GM04504 (cell line): Measurements from ENCODE around the gene SCP2.

Experiments used
- DNase-seq: peaks from one replicate; pipeline ENCODE4 v3.0.0-alpha.2; 2012; ENCODE audit warnings: low read depth

SCP2 gene

GRCh38 chr1:53038566-53038965, 111.5 kb downstream of the SCP2 start:
- no peak for DNase-seq

GRCh38 chr1:53043271-53043670, 116.2 kb downstream of the SCP2 start:
- DNase-seq = peak; percentile 78

- no peak for DNase-seq
Measured at GRCh38 chr1:53044926-53045325, 117.8 kb downstream of the SCP2 start.

- peak; percentile 17 for DNase-seq
Measured at GRCh38 chr1:53046930-53047329, 119.9 kb downstream of the SCP2 start.

GRCh38 chr1:53047737-53048736, 121.0 kb downstream of the SCP2 start:
- peak; percentile 23 for DNase-seq

GRCh38 chr1:53048960-53049573, 122.0 kb downstream of the SCP2 start:
- no peak for DNase-seq

- DNase-seq = no peak
Measured at GRCh38 chr1:53049574-53049967, 122.5 kb downstream of the SCP2 start.

- DNase-seq = no peak
Measured at GRCh38 chr1:53050310-53050709, 123.2 kb downstream of the SCP2 start.

- DNase-seq = no peak
Measured at GRCh38 chr1:53051676-53052075, 124.6 kb downstream of the SCP2 start.

- DNase-seq = peak; percentile 44
Measured at GRCh38 chr1:53057127-53057526, 130.1 kb downstream of the SCP2 start.

GRCh38 chr1:53060579-53060978, 133.5 kb downstream of the SCP2 start:
- DNase-seq = peak; percentile 77

- DNase-seq = no peak
Measured at GRCh38 chr1:53061123-53061858, 134.2 kb downstream of the SCP2 start.

GRCh38 chr1:53061859-53062707, 135.0 kb downstream of the SCP2 start, which contains the start of gene PODN:
PODN (plus strand) TSS chr1:53062213; CDS start chr1:53069856, 7,643 bp downstream.
- DNase-seq = no peak

- no peak for DNase-seq
Measured at GRCh38 chr1:53062708-53063591, 135.9 kb downstream of the SCP2 start.

GRCh38 chr1:53063744-53064515, 136.9 kb downstream of the SCP2 start:
- no peak for DNase-seq

GRCh38 chr1:53065391-53065790, 138.3 kb downstream of the SCP2 start:
- DNase-seq = no peak

- no peak for DNase-seq
Measured at GRCh38 chr1:53066488-53066887, 139.4 kb downstream of the SCP2 start.

GRCh38 chr1:53066891-53067738, 140.0 kb downstream of the SCP2 start:
- DNase-seq = no peak

- no peak for DNase-seq
Measured at GRCh38 chr1:53067886-53068285, 140.8 kb downstream of the SCP2 start.
